GM12873 (cell line): Measurements from ENCODE around the gene CA11.
A peak's percentile ranks its signal among the peaks of the same experiment; 100 is the strongest.

ENCODE experiments used
- CTCF ChIP-seq: IDR thresholded peaks from 2 replicates; pipeline ENCODE4 v1.5.1; 2012; ENCODE audit warnings: low read depth, mild to moderate bottlenecking, moderate library complexity, low read length, control low read depth; ENCODE audit not compliant: insufficient read depth; ENCODE audit errors: missing control alignments

Gene CA11

DNA sequence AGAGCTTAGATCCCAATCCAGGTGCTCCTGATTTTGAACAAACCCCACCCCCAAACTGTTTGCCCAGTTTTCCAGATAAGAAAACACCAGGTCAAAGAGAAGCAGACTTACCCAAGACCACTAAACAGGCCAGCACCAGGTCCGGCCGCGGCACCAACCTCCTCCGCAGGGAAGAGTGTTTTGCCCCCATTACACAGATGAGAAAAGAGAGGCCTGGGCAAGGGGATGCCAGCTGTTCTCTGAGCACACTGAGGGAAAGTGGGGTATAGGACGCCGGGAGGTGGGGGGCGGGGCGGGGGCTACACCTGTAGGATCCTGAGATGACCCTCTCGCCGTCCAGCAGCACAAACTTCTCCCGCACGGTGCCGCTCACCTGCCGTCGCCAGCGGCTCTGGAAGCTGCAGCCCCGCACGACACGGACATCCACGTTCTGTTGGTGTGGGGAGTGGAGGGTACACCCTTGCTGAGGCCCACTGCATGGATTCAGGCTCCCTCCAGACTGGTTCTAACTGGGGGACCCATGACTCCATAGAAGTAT, 36.3 kb downstream of the CA11 start:
- no peak for TF ChIP-seq CTCF

GRCh38 chr19:48608798-48609263, 37.2 kb downstream of the CA11 start:
- TF ChIP-seq CTCF: peak; percentile 86

- TF ChIP-seq CTCF: no peak
Measured at GRCh38 chr19:48607359-48607755, 38.6 kb downstream of the CA11 start.

DNA sequence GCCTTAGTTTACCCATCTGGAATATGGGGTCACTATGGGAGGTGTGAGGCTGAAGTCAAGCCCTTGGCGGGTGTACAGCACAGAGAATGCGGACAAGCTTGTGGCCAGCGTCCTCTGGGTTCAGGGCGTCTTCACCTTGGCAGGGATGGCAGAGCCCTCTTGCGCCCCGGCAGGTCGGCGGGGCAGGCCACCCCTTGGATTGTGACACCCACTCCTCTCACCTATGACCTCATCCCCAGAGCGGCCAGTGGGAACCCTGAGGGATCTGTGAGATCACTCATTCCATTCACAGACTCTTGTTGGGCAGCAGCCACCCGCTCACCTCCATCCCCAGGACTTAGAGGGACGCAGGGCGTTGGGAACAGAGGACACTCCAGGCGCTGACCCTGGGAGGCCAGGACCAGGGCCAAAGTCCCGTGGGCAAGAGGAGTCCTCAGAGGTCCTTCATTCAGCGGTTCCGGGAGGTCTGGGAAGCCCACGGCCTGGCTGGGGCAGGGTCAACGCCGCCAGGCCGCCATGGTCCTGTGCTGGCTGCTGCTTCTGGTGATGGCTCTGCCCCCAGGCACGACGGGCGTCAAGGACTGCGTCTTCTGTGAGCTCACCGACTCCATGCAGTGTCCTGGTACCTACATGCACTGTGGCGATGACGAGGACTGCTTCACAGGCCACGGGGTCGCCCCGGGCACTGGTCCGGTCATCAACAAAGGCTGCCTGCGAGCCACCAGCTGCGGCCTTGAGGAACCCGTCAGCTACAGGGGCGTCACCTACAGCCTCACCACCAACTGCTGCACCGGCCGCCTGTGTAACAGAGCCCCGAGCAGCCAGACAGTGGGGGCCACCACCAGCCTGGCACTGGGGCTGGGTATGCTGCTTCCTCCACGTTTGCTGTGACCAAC, 39.3 kb downstream of the CA11 start, which contains the start of gene SPACA4:
TSS of gene SPACA4 (plus strand) at position 280 of the 896 bp plus-strand sequence. CDS start at position 517, 237 bp downstream.
- no peak for TF ChIP-seq CTCF

GRCh38 chr19:48603850-48604249, 42.1 kb downstream of the CA11 start:
- TF ChIP-seq CTCF: no peak

- TF ChIP-seq CTCF: no peak
Measured at GRCh38 chr19:48603449-48603848, 42.5 kb downstream of the CA11 start.

DNA sequence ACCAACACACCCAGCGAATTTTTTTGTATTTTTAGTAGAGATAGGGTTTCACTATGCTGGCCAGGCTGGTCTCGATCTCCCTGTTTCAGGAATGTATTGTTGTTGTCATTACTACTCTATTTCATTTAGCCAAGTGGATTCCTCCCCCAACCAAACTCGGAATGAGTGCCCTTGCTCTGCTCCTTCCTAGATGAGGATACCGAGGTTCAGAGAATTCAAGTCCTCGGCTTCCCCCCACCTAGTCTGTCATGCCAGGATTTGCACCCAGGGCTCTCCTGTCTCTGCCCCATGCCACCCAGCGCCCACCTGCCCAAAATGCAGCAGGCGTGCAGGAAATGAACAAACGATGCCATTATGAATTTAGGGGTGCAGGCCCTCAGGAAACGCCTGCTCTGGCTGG, 43.0 kb downstream of the CA11 start:
- TF ChIP-seq CTCF: no peak
